Aorta (tissue), 5 donors: ENCODE results near the gene SPATA12. TPM values are rescaled to one million over a fixed set of nuclear protein-coding genes. Genes with fewer than 3 reads are reported as not detected.
A peak's percentile ranks its signal among the peaks of the same experiment; 100 is the strongest.

ENCODE experiments used
- ATAC-seq: fragments of 200-7000 bp; cut with Tn5 transposase; one replicate; pipeline ENCODE4 v1.9.1; 2022; ENCODE audit warnings: moderate library complexity; ENCODE audit not compliant: low FRiP score
- DNase-seq, 2 donors: peaks; one replicate each; pipeline ENCODE4 v3.0.0-alpha.2; 2020
- H3K27ac ChIP-seq, 2 donors: one replicate each; pipeline ENCODE4 v1.5.1; 2013; ENCODE audit warnings: low read length in 2 of 2, mild to moderate bottlenecking in 2 of 2, moderate library complexity in 2 of 2, control low read depth in 1 of 2, inconsistent platforms in 1 of 2, low read depth in 1 of 2
- H3K27me3 ChIP-seq, 2 donors: one replicate each; pipeline ENCODE4 v1.6.1; 2013; ENCODE audit warnings: control low read depth in 1 of 2, low read length in 1 of 2, mild to moderate bottlenecking in 1 of 2, moderate library complexity in 1 of 2; ENCODE audit not compliant: insufficient read depth in 2 of 2, control insufficient read depth in 1 of 2
- H3K36me3 ChIP-seq, 2 donors: one replicate each; pipeline ENCODE4 v1.6.1; 2013; ENCODE audit warnings: control low read depth in 1 of 2, low read length in 1 of 2, mild to moderate bottlenecking in 1 of 2; ENCODE audit not compliant: insufficient read depth in 2 of 2, control insufficient read depth in 1 of 2
- H3K4me1 ChIP-seq, 2 donors: one replicate each; pipeline ENCODE4 v1.6.1; 2013; ENCODE audit warnings: low read length in 2 of 2, control low read depth in 1 of 2, mild to moderate bottlenecking in 1 of 2, moderate library complexity in 1 of 2; ENCODE audit not compliant: insufficient read depth in 2 of 2, control insufficient read depth in 1 of 2
- H3K4me3 ChIP-seq, 2 donors: one replicate each; pipeline ENCODE4 v1.5.1; 2013; ENCODE audit warnings: low read length in 2 of 2, control low read depth in 1 of 2, mild to moderate bottlenecking in 1 of 2
- H3K9me3 ChIP-seq: one replicate; pipeline ENCODE4 v1.6.1; 2013; ENCODE audit warnings: mild to moderate bottlenecking, low read length; ENCODE audit not compliant: control insufficient read depth
- WGBS, 2 donors: extraction: QIAGEN DNeasy Blood & Tissue Kit; methylation state at CpG; one replicate each; pipeline ENCODE4 v1.1.7; 2013; 5-methylcytosine and 5-hydroxymethylcytosine counted together
- intact Hi-C, 2 donors: fragments of 100-400 bp; cut with DNase I; formaldehyde crosslinking; loops; one replicate each; pipeline versions ENCODE4 v1.14.2 to v1.15.0; 2022
- polyA plus RNA-seq, 2 donors: library from polyadenylated mRNA; stranded (reverse); fragments of 200-250 nt; gene quantifications; one replicate each; pipeline ENCODE4 v1.2.3, GENCODE V29; 2013
- total RNA-seq, 2 donors: library from RNA; stranded (reverse); fragmentation: NEBNext Ultra II Directional; extraction: Animal tissue kit (Norgen Biotek cat#: 25700); gene quantifications; one replicate each; pipeline ENCODE4 v1.2.1, GENCODE V29; 2021
- donor health status: healthy with polysubstance abuse.
- donor health status: Bipolar disorder and iron deficiency.
- donor health status: DM: no; HTN: no; CAD: no.
- donor health status: DM: no; HTN: no; CAD: no.
- donor health status: DM: yes; HTN: yes; CAD: no.

SPATA12 gene
- total and polyA plus RNA-seq, 4 donors = not detected

GRCh38 chr3:57093489-57093888 lies 33.0 kb downstream of the SPATA12 start:
- Histone ChIP-seq H3K27ac (no peak overlapping the region), H3K27me3 (no peaks in the 10 kb centered on the region), H3K36me3 (peaks cover 0 to 4% of the 10 kb centered on the region in 2 donors), H3K4me1 (no peaks in the 10 kb centered on the region), H3K4me3 (no peak overlapping the region), H3K9me3 (no peaks in the 10 kb centered on the region)
- ATAC-seq = no peak
- intact Hi-C loops = no loop called here
- DNase-seq = no peak

GRCh38 chr3:57093971-57094535 lies 33.6 kb downstream of the SPATA12 start:
- ATAC-seq (no peak), DNase-seq (no peak)
- whole genome bisulfite sequencing, 2 donors = 76 to 86% methylated on average over 6 of the region's 6 CpGs
- Histone ChIP-seq H3K27me3 (no peaks in the 10 kb centered on the region), H3K36me3 (peaks cover 0 to 4% of the 10 kb centered on the region in 2 donors), H3K9me3 (no peaks in the 10 kb centered on the region), H3K4me1 (no peaks in the 10 kb centered on the region), H3K27ac (no peak overlapping the region), H3K4me3 (no peak overlapping the region)
- intact Hi-C loops = no loop called here

- DNase-seq (no peak), ATAC-seq (no peak)
- 74 to 76% methylated on average over 4 of the region's 4 CpGs for WGBS, 2 donors
- no peak overlapping the region for H3K27ac ChIP-seq
- no peaks in the 10 kb centered on the region for H3K9me3 ChIP-seq
- H3K4me1 ChIP-seq = no peaks in the 10 kb centered on the region
- H3K36me3 ChIP-seq = peaks cover 0 to 4% of the 10 kb centered on the region in 2 donors
- intact Hi-C loops = no loop called here
- no peaks in the 10 kb centered on the region for H3K27me3 ChIP-seq
- H3K4me3 ChIP-seq = no peak overlapping the region
These were observed 34.1 kb downstream of the SPATA12 start for GRCh38 chr3:57094575-57094974.

GRCh38 chr3:57095363-57095762 lies 34.9 kb downstream of the SPATA12 start:
- Histone ChIP-seq H3K36me3 (peaks cover 0 to 4% of the 10 kb centered on the region in 2 donors), H3K4me1 (no peaks in the 10 kb centered on the region), H3K27ac (no peak overlapping the region), H3K9me3 (no peaks in the 10 kb centered on the region), H3K27me3 (no peaks in the 10 kb centered on the region), H3K4me3 (no peak overlapping the region)
- DNase-seq (no peak), ATAC-seq (no peak)
- 90 to 91% methylated on average over 5 of the region's 5 CpGs for WGBS, 2 donors
- intact Hi-C loops = no loop called here

GRCh38 chr3:57097536-57097935 lies 37.1 kb downstream of the SPATA12 start:
- H3K27me3 ChIP-seq = no peaks in the 10 kb centered on the region
- H3K9me3 ChIP-seq = no peaks in the 10 kb centered on the region
- H3K36me3 ChIP-seq = peaks cover 0 to 4% of the 10 kb centered on the region in 2 donors
- H3K27ac ChIP-seq = no peak overlapping the region
- ATAC-seq (no peak), DNase-seq (no peak)
- 94 to 95% methylated on average over 23 of the region's 23 CpGs for WGBS, 2 donors
- no peak overlapping the region for H3K4me3 ChIP-seq
- H3K4me1 ChIP-seq = no peaks in the 10 kb centered on the region
- intact Hi-C loops = no loop called here

GRCh38 chr3:57098418-57099310 lies 38.2 kb downstream of the SPATA12 start:
- intact Hi-C loops = no loop called here
- Histone ChIP-seq H3K4me3 (no peak overlapping the region), H3K36me3 (peaks cover 0 to 4% of the 10 kb centered on the region in 2 donors)

GRCh38 chr3:57100046-57100695 lies 39.7 kb downstream of the SPATA12 start:
- Histone ChIP-seq H3K27me3 (no peaks in the 10 kb centered on the region), H3K36me3 (peaks cover 0 to 2% of the 10 kb centered on the region in 2 donors), H3K27ac (no peak overlapping the region), H3K4me1 (no peaks in the 10 kb centered on the region), H3K4me3 (no peak overlapping the region), H3K9me3 (no peaks in the 10 kb centered on the region)
- 12% methylated on average over 7 of the region's 7 CpGs for WGBS, 2 donors
- intact Hi-C loops = loop anchor here (5.0 to 10.0 kb wide), 3 partner anchors 67 to 755 kb away; partner anchors contain the start of genes APPL1 (in 1 of the 2) and IL17RD (in 1 of the 2)
- DNase-seq (peak in 1 of 2 donors; percentile 64), ATAC-seq (peak; percentile 88)

More at GRCh38 chr3:57098418-57099310, 38.2 kb downstream of the SPATA12 start:
- Histone ChIP-seq H3K27ac (no peak overlapping the region), H3K4me1 (no peaks in the 10 kb centered on the region), H3K27me3 (no peaks in the 10 kb centered on the region), H3K9me3 (no peaks in the 10 kb centered on the region)
- WGBS, 2 donors = 71 to 92% methylated on average over 6 of the region's 6 CpGs
- ATAC-seq (no peak), DNase-seq (no peak)

GRCh38 chr3:57105585-57105984 lies 45.1 kb downstream of the SPATA12 start:
- DNase-seq = no peak
- no peak for ATAC-seq
- no peaks in the 10 kb centered on the region for H3K9me3 ChIP-seq
- H3K27me3 ChIP-seq = no peaks in the 10 kb centered on the region
- no peaks in the 10 kb centered on the region for H3K4me1 ChIP-seq
- peaks cover 0 to 2% of the 10 kb centered on the region in 2 donors for H3K36me3 ChIP-seq
- 96 to 97% methylated on average over 9 of the region's 9 CpGs for WGBS, 2 donors
- H3K27ac ChIP-seq = no peak overlapping the region
- no peak overlapping the region for H3K4me3 ChIP-seq
- intact Hi-C loops = loop anchor here (10.0 kb wide), 2 partner anchors 119 to 749 kb away; partner anchors contain the start of gene APPL1 (in 1 of the 2)
